Superior temporal gyrus (tissue), 1 donor: ENCODE results near the gene POC1A.
A peak's percentile ranks its signal among the peaks of the same experiment; 100 is the strongest.

Experiments
- DNase-seq: peaks from one replicate; pipeline ENCODE4 v3.0.0-alpha.2; 2016; ENCODE audit errors: extremely low spot score

POC1A gene

DNA sequence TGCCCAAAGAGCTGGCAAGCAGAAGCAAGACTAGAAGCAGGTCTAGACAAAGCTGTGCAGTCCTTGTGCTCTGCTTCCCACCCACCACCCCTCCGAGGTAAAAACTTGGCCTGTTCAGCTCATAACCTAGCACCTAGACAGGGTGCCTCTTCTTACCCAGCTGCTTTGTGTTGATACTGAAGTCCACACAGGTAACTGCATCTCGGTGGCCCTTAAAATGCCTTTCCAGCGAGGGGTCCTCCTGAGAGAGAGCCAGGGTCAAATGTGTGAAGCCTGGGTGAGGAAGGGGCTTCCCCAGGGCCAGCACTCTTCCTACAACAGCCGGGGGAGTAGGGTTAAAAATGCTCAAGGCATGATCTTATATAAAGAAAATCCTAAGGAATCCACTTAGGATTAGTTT lies 3.4 kb downstream of the POC1A start:
- DNase-seq: no peak

DNA sequence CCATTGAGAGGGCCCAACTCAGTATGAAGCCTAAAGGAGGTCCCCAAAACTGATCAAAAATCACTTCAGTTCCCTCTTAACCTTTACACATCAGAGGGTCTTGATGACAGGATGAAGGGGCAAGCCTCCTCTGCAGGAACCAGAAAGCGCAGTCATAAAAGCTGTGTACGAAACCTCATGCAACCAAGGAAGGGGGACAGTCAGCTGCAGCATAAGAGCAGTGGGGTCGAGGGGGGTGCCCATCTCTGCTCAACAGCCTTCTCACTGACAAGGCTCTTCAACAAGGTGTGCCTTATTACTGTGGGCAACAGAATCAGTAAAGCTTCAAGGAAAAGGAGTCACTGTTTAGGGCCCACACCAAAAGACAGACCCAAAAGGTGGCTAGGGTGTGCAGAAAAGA lies 3.9 kb downstream of the POC1A start:
- no peak for DNase-seq

DNA sequence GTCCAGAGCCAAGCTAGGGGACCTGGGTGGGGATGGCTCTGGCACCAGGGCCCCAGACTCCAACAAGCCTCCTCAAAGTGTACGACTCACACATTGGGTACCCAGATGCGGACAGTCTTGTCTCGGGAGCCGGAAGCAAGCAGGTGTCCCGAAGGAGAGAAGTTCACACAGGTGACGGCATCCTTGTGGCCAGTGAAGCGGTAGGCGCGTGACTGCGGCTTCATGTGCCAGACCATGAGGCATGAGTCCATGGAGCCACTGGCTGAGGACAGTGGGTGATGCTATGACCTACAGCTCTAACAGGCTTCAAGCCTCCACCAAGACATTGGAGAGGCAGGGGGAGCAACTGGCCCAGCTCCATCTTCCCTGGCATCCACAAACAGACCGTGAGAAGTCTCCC lies 4.5 kb downstream of the POC1A start:
- no peak for DNase-seq

DNA sequence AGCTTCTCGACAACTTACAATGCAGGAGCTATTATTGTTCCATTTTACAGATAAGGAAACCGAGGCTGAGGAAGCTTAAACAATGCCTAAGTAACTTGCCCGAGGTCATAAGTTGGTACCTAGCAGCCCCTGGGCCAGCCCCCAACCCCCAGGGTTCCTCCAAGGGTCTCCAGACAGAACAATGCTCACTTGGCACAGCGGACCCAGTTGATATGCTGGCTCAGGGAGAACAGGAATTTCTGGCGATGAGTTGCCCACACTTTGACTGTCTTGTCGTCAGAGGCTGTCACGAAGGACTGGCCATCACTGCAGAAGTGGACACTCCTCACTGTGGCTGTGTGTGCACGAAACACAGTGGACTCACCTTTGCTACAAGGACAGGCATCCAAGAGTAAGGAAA lies 5.2 kb downstream of the POC1A start:
- DNase-seq: no peak

DNA sequence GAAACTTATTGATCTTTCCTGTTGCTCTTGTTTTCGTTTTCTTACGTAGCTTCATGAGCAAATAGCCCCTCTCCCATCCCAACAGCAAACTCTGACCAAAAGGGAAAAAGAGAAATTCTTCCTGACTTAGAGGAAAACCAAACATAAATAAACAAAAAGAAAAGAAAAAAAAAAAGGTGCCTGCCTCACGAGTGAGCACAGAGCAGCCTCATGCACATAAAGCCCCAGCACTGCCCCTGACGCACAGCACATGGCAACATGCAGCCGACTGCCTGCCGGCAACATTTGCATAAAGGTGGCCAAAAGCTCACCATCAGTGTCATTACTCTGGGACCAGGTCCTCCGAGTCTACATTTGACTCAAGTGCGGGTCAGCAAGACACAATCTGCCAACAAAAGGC lies 6.4 kb downstream of the POC1A start:
- no peak for DNase-seq

DNA sequence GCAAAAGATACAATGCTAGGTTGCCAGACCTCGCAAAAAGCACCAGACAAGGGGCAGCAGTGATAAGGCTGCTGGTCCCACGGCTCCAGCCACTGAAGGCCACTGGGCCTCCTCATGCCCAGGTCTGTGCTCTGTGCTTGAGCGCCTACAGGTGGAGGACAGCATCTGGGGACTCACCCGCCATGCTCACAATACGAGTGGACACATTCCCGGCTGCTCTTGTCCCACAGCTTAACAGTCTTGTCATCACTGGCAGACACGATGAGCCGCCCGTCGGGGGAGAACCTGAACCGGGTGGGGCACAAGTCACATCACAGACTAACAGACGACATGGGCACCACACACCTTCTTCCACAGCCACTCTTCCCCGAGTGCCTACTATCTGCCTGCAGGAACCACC lies 7.4 kb downstream of the POC1A start:
- DNase-seq: no peak

DNA sequence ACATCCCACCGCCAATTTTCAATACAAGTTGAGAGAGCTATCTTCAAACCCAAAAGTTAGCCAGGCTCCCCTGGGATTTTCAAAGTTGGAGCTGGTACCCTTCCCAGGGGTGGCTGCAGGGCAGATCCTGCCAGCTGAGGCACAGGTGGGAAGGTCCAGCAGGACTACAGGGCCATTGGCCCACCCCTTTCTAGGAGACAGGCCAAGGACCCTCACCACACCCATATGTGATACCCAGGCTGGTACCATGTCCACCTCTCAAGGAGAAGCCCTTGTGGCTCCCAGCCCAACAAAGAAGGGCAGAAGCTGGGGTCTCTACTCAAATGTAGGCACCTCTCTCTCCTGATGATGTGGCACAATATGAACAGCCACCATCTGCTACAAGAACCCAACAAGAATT lies 8.0 kb downstream of the POC1A start:
- no peak for DNase-seq

DNA sequence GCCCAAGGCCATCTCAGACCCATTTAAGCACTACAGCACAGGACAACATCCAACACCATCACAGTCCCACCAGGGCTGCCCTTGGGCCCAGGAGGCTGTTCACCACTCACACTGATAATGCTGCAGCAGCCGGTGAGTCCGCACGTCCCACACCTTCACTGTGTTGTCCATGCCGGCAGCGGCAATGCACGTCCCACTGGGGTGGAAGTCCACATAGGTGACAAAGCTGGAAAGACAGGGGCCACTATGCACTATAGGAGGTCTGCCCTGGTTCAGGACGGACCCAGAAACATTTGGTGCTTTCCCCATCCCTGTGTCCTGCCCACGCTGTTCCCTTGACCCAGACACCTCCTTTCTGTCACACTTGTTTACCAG lies 8.5 kb downstream of the POC1A start:
- DNase-seq: no peak

DNA sequence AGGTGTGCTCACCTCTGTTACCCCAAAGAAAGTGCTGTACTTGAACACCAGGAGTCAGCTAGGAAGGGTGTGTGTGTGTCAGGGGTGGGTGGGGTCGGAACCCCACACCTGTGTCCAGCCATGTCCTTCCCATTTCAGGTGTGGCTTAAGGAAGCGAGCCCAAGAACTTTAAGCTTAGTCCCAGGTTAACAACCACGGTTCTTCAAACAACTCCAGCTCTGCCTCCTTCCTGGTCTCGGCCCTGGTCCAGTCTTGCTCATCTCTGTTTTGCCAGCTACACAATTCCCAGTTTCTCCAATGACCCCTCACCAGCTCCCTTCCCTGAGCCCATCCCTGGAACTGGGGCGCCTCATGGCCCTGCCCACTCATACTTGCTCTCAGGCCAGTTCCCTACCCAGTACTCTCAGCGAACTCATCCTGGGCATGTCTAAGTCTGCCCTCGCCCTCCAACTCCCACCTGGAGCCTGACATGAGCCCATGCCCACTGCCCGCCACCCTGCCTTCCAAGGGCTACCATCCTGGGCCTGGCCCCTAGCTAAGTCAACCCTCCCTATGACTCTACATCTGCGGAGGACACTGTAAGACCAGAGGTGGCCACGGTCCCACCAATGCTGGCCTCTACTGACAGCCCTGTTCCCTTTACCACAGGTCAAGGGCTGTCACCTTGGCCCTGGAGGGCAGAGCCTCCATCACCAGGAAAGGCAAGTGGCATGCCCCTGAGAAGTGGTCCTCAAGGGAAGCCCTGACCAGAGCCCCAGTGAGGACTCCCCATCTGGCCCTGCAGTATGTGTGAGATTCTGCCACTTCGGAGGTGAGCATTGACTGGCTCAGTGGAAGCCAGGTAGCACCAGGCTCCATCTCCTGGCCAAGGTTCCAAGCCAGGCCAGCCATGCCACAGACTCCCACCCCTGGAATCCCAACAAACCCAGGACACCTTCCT lies 9.2 kb downstream of the POC1A start:
- no peak for DNase-seq

DNA sequence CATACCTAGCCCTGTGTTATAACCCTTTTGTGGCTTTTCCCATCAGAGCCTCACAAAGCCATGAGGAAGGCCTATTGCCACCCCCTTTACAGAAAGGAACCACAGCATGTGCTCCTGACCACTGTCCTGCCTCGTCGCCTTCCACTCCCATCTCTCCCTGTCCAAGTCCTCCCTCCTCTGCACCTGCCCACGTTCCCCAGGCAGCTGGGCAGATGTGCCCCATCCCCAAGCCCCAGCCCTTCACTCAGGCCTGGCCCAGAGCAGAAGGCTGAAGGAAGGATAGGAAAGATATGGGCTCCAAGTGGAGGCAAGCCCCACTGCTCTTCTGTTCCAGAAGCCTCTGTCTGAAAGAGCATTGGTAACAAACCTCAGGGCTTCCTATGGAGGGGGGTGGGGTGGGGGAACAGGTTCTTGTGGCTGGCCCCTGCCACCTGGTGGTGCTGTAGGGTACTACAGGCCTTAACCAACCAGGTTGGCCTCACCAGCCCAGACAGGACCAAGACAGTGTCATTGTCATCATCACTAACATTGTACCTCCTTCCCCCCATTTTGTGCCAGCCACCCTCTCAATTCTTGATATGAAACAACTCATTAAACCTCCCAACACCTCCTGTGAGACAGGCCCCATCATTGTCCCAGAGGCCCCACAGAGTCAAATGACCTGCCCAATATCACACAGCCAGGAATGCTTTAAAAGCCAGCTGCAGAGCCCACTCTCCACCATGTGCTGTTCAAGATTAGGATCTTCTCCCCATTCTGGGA lies 10.0 kb downstream of the POC1A start:
- DNase-seq: peak; percentile 86

DNA sequence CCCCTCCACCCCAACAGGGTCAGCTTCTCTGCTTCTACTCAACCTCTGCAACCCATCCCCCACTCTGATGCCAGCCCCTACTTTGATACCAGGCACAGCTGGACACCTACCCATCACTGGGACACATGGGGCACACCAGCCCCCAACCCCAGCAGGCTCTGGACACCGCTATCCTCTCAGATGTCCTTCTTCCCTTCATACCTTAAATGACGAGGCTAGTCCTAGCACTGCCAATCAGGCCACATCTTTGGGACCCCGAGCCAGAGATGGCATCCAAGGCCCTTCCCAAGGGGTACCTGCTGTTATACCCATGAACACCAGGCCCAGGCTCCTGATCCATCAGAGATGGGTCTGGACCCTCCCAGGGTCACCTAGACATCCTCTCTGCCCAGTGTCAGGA lies 10.6 kb downstream of the POC1A start:
- DNase-seq: no peak

DNA sequence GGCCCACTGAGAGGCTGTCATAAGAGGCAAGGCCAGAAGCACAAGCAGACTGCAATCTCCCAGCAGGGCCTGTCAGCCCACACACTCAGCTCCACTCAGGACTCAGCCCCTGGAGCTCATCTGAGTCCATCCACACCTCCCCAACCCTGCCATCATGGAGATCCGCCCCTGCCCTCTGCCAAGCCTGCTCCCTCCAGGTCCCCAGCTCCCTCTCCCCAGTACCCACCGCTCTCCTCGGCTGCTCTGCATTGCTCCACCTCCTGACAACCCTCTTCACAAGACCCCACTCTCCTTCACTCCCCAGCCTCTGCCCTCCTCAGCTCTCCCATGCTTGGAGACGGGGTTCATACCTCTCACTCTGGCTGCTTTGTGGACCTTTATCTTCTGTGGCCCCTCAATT lies 11.1 kb downstream of the POC1A start:
- DNase-seq: no peak

DNA sequence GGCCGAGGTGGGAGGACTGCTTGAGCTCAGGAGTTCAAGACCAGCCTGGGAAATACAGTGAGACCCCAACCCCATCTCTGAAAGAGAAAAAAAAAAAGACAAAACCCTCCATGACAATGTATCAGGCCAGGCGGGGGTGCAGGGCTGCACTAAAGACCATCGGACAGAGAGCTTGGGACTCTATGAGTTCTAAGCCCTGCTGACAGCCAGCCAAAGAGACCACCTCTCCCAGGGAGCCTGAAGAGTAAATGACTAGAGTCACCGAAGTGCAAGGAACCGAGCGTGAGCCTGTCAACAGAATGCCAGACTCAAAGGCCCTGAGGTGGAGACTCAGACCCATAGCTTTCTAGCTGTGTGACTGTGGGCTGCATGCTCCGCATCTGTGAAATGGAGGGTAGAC lies 12.5 kb downstream of the POC1A start:
- no peak for DNase-seq

DNA sequence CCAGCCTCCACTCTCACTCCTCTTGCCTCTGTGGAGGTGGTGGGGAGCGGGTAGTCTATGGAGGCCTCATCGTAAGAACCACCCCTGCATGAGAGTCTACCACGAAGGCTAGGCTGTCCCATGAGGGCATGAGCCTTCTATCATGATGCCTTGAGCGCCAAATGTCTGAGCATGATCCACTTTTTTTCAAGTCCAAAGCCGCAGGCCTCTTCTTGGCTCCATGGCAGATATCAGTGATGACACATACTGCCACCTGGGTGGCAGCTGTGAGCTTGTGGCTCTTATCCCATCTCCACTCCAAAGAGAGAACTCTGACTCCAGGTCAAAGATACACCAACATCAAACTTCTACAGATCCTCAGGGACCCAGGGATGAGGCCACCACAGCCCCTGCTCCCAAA lies 13.5 kb downstream of the POC1A start:
- no peak for DNase-seq

DNA sequence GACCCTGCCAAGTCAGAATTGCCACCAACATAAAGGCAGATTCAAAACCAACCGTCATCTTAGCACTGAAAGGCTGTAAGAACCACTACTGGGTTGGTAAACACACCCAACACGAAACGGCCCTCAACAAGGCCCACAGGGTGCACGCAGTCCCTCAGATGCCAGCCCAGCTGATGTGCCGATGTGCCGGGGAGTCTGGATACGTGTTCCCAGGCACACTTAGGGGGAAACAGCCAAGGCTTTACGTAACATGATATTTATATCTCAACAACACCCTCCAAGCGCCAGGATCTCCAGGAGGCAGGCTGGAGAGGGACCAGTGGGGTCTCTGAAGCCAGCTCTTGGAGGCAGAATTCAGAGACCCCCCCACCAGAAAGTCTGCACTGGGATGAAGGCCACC lies 14.2 kb downstream of the POC1A start:
- DNase-seq: peak; percentile 58

DNA sequence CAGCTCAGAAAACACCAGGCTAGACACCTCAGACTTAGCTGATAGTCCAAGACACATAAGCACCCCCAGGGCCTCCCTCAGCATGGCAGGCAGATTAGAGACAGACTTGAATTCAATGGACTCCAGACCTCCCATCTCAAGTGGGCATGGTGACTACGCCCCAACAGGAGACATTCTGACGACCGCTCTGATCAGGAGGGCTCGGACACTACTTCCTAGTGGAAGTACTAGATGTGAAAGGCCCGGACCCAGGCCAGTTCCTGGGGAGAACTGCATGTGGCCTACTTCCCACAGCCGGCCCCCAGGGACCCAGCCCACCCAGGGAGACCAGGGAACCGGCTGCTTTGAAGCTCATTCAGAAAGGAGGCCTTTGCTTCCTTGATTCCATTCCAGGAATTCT lies 16.9 kb downstream of the POC1A start:
- no peak for DNase-seq

DNA sequence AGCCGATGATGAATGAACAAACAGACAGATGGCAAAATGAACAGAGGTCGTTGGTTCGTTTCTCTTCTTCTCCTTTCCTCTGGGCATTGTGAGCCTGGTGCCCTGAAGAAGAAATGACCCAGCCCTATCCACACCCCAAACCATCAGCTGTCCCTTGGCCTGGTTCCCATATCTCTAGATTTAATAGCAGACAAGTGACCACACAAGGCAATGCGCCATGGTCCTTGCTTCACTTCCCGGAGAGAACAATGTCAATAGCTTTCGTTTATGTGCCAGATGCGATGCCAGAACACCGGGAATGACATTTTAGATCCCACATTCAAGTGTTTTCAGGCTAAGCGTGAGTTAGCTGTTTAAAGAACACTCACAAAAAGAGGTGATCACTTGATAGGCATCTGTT lies 17.7 kb downstream of the POC1A start:
- no peak for DNase-seq

DNA sequence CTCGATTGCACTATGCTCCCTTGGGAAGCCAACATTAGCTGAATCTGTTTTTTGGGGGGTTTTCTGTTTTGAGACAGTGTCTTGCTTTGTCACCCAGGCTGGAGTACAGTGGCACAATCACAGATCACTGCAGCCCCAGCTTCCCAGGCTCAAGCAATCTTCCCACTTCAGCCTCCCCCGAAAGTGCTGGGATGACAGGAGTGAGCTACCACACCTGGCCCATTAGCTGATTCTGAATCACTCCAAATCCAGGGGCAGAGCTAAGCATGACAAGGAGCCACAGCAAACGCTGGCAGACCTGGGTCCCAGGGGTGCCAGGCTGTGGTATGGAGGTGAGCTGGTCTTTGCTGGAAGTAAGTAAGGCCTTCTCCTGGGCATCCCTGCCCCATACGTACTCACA lies 18.9 kb downstream of the POC1A start:
- no peak for DNase-seq

DNA sequence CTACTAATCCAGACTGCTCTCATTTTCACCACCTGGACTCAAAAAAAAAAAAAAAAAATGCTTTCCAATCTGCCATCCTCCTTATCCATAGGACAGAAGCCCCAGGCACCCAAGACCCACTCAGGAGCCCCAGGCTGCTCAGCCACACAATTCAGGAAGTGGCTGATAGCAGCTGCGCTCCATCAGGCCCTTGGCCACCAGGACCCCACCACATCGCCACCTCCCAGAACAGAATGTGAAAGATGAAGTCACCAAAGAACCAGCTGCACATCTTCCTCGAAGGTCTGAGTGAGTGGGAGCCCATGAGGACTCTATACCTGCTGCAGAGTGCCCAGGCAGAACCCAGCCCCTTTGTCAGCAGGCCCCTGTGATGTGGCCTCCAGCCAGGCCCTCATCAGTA lies 19.5 kb downstream of the POC1A start:
- DNase-seq: no peak

DNA sequence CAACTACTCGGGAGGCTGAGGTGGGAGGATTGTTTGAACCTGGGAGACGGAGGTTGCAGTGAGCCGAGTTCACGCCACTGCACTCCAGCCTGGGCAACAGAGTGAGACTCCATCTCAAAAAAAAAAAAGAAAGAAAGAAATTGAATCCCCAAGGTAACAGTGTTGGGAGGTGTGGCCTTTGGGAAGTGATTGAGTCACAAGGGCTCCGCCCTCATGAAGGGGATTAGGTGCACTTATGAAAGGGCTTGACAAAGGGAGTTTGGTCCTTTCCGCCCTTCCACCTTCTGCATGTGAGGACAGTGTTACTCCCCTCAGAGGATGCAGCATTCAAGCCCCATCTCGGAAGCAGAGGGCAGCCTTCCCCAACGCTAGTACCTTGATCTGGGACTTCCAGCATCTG lies 21.3 kb downstream of the POC1A start:
- no peak for DNase-seq

DNA sequence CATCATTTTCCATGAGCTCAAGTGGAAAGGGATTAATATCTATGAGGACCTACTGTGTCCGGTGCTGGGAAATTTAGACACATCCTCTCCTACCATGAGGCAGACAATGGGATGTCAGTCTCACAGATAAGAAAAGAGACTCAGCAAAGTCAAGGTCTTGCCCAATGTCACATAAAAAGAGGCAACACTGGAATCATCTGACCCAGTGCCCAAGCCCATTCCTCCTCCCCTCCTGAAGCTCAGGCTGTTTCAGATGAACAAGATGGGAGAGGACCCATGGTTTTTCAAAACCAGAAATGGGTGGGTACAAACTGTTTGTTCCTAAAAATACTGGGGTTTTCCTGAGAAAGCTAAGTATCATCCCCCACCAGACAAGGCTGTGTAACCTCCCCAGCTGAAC lies 22.2 kb downstream of the POC1A start:
- no peak for DNase-seq

DNA sequence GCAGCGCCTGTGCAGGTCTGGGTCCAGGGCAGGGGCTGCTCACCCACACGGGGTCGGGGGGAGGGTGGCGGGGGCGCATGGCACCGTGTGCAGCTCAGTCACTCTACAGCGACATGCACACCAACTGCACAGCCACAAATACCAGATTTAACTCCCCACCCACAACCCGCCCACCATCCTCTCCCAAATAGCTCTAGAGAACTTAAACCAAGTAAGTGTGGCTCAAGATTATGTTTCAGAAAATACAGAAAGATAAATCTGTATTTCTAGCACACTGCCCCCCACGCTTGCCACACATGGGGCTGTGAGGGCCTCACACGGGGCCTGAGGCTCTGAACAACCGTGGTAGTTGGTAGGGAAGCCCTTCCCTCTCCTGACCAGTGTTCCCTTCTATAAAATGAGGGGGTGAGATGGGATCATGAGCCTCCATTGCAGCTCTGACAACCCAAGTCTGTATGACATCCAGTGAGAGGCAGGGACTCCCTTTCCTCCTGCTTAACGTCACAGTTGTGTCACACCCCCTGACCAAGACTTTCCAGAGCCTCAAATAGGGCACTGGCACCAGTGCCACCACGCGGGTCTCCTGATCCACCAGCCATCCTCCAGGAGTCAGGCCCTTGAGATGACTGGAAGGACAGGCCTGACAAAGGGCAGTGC lies 23.1 kb downstream of the POC1A start:
- no peak for DNase-seq
